WTC11 (cell line): Measurements from ENCODE around the gene LRRC75B.
"Not testable (repeated sequence)": the region's sequence is repeated elsewhere in the genome, so short reads cannot be mapped to it uniquely, and the experiment has no call there.

Experiments used
- PRRX2 ChIP-seq: fragments of 250-450 bp; sonication (Bioruptor Pico); IDR thresholded peaks from 2 replicates; pipeline ENCODE4 v1.8.0; 2021; ENCODE audit warnings: mild to moderate bottlenecking
- SP1 ChIP-seq: sonication (generic); formaldehyde crosslinking; conservative IDR thresholded peaks from 2 replicates; pipeline ENCODE4 v1.8.1; 2022; ENCODE audit warnings: missing genetic modification reagents
- TF ChIP-seq, protein P1 (sequence below): sonication (generic); formaldehyde crosslinking; IDR thresholded peaks from 2 replicates; pipeline ENCODE4 v1.8.1; 2023; ENCODE audit warnings: mild to moderate bottlenecking, moderate library complexity, missing genetic modification reagents

DNA sequence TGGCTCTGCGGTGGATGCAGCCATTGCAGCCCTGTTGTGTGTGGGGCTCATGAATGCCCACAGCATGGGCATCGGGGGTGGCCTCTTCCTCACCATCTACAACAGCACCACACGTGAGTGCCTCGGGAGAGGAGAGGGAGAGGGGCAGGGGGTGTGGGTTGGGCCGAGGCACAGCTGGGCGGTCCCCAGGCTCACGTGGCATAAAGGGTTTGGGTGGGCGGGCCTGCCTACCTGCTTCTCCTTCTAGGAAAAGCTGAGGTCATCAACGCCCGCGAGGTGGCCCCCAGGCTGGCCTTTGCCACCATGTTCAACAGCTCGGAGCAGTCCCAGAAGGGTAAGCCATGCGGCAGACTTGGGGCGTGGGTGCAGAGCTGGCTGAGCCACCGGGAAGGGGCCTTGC, 21.9 kb upstream of the LRRC75B start:
- TF ChIP-seq SP1, PRRX2 (CRISPR knock-in tag): not testable (repeated sequence)
- TF ChIP-seq, protein P1, sequence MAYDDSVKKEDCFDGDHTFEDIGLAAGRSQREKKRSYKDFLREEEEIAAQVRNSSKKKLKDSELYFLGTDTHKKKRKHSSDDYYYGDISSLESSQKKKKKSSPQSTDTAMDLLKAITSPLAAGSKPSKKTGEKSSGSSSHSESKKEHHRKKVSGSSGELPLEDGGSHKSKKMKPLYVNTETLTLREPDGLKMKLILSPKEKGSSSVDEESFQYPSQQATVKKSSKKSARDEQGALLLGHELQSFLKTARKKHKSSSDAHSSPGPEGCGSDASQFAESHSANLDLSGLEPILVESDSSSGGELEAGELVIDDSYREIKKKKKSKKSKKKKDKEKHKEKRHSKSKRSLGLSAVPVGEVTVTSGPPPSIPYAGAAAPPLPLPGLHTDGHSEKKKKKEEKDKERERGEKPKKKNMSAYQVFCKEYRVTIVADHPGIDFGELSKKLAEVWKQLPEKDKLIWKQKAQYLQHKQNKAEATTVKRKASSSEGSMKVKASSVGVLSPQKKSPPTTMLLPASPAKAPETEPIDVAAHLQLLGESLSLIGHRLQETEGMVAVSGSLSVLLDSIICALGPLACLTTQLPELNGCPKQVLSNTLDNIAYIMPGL (CRISPR knock-in tag): not testable (repeated sequence)
